BE2C (cell line): ENCODE data around the gene VPS41.
"Not testable (repeated sequence)": the region's sequence is repeated elsewhere in the genome, so short reads cannot be mapped to it uniquely, and the experiment has no call there.

Experiments
- DNase-seq: peaks from one replicate; pipeline ENCODE4 v3.0.0-alpha.2; 2020
- H3K27me3 ChIP-seq: fragments of 250-450 bp; sonication (Bioruptor Pico); 2 replicates; pipeline ENCODE4 v1.5.1; 2020; ENCODE audit warnings: mild to moderate bottlenecking
- H3K36me3 ChIP-seq: fragments of 250-450 bp; sonication (Bioruptor Pico); 2 replicates; pipeline ENCODE4 v1.5.1; 2020; ENCODE audit warnings: mild to moderate bottlenecking
- H3K4me1 ChIP-seq: fragments of 250-450 bp; sonication (Bioruptor Pico); 2 replicates; pipeline ENCODE4 v1.5.1; 2020
- H3K4me3 ChIP-seq: 2 replicates; pipeline ENCODE4 v1.5.1; 2011; ENCODE audit warnings: low read depth, low read length
- H3K9me3 ChIP-seq: fragments of 250-450 bp; sonication (Bioruptor Pico); 2 replicates; pipeline ENCODE4 v1.5.1; 2020
- TF ChIP-seq, protein P1 (sequence below): IDR thresholded peaks from 2 replicates; pipeline ENCODE4 v1.5.1; 2012; ENCODE audit warnings: mild to moderate bottlenecking, low read depth, low read length

Gene VPS41

DNA sequence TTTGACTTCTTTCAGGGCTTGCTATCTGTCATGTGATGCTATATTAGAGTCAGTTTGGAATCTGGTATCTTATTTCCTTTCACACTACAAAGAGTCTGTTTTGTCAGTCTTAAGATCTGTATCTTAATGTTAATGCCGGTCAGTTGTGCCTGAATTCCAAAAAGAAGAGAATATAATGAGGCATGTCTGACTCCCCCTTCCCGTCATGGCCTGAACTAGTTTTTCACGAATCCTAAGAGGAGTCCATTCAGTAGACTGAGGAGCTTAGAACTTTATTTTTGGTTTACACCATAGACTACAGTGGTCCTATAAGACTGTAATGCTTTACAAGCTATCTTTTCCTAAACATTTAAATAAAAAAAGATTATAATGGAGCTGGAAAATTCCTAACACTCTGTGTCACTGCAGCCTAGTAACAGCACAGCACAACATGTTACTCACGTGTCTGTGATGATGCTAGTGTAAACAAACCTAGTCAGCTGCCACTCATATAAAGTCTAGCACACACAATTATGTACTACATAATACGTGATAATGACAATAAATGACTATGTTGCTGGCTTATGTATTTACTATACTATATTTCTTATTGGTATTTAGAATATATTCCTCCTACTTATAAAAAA lies 50.6 kb downstream of the VPS41 start:
- H3K9me3 ChIP-seq: no peaks in the 10 kb centered on the region
- no peak for DNase-seq

DNA sequence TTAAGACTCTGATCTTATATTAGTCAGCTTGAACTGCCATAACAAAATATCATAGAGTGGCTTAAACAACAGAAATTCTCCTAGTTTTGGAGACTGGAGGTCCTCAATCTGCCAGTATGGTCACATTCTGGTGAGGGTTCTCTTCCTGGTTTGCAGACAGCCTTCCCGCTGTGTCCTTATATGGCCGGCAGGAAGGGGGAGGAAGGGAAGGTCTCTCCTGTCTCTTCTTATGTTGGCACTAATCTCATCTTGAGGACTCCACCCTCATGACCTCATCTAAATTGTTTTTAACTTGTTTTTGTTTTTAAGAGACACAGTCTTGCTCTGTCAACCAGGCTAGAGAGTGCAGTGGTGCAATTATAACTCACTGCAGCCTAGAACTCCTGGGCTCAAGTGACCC lies 53.1 kb downstream of the VPS41 start:
- DNase-seq: no peak
- Histone ChIP-seq H3K4me3 (no peak overlapping the region), H3K27me3 (no peaks in the 10 kb centered on the region), H3K4me1 (no peaks in the 10 kb centered on the region), H3K9me3 (no peaks in the 10 kb centered on the region), H3K36me3 (no peaks in the 10 kb centered on the region; the same call in 1 of the 2 replicates)
- TF ChIP-seq, protein P1, sequence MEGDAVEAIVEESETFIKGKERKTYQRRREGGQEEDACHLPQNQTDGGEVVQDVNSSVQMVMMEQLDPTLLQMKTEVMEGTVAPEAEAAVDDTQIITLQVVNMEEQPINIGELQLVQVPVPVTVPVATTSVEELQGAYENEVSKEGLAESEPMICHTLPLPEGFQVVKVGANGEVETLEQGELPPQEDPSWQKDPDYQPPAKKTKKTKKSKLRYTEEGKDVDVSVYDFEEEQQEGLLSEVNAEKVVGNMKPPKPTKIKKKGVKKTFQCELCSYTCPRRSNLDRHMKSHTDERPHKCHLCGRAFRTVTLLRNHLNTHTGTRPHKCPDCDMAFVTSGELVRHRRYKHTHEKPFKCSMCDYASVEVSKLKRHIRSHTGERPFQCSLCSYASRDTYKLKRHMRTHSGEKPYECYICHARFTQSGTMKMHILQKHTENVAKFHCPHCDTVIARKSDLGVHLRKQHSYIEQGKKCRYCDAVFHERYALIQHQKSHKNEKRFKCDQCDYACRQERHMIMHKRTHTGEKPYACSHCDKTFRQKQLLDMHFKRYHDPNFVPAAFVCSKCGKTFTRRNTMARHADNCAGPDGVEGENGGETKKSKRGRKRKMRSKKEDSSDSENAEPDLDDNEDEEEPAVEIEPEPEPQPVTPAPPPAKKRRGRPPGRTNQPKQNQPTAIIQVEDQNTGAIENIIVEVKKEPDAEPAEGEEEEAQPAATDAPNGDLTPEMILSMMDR: no peak

More for the DNA sequence above, 50.6 kb downstream of the VPS41 start:
- TF ChIP-seq, protein P1: no peak
- no peaks in the 10 kb centered on the region for H3K27me3 ChIP-seq
- no peaks in the 10 kb centered on the region for H3K4me1 ChIP-seq
- H3K36me3 ChIP-seq: no peaks in the 10 kb centered on the region; the same call in 1 of the 2 replicates
- H3K4me3 ChIP-seq: no peak overlapping the region

DNA sequence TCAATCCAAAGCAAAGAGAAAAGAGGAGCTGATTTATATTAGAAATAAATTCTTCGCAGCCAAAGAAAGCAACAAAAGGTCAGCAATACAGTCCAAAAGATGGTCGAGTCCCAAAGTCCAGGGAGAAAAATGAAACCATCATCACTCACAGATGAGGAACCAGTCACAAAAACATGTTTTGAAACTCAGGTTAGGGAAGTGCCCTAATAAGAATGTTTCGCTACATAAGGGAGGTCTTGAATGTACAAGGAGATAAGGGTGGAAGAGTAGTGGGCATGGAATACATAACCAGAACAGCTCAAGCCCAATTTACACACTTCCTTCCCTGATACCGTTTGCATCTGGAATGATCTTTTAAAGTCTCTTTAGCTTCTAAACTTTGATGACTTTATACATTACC lies 53.6 kb downstream of the VPS41 start:
- H3K9me3 ChIP-seq: no peaks in the 10 kb centered on the region
- H3K27me3 ChIP-seq: no peaks in the 10 kb centered on the region
- DNase-seq: no peak
- TF ChIP-seq, protein P1: no peak
- H3K36me3 ChIP-seq: no peaks in the 10 kb centered on the region; the same call in 1 of the 2 replicates
- no peak overlapping the region for H3K4me3 ChIP-seq
- H3K4me1 ChIP-seq: no peaks in the 10 kb centered on the region

DNA sequence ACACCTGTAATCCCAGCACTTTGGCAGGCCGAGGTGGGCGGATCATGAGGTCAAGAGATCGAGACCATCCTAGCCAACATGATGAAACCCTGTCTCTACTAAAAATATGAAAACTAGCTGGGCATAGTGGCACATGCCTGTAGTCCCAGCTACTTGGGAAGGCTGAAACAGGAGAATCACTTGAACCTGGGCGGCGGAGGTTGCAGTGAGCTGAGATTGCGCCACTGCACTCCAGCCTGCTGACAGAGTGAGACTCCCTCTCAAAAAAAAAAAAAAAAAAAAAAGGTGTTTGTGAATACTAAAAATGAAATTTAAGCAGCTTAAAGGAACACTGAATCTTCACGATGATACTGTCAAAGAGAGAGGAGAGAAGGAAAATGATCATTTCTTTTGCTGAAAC lies 54.0 kb downstream of the VPS41 start:
- not testable (repeated sequence) for H3K36me3 ChIP-seq, H3K4me1 ChIP-seq, DNase-seq, H3K9me3 ChIP-seq, H3K4me3 ChIP-seq, H3K27me3 ChIP-seq

DNA sequence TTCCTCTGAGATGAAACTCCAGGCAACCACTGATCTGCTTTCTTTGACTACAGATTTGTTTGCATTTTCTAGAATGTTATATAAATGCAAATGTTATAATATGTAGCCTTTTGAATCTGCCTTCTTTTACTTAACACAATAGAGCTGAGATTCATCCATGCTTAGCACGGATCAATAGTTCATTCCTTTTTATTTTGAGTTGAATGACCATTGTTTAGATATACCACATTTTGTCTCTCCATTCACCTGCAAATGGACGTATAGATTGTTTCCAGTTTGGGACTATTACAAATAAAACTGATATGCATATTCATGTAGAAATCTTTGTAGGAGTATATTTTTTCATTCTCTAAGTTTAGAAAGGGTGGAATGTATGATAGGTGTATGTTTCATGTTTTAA lies 57.7 kb downstream of the VPS41 start:
- Histone ChIP-seq H3K4me3 (no peak overlapping the region), H3K4me1 (no peaks in the 10 kb centered on the region), H3K9me3 (no peaks in the 10 kb centered on the region), H3K36me3 (no peaks in the 10 kb centered on the region), H3K27me3 (no peaks in the 10 kb centered on the region)
- DNase-seq: no peak
- TF ChIP-seq, protein P1: no peak

DNA sequence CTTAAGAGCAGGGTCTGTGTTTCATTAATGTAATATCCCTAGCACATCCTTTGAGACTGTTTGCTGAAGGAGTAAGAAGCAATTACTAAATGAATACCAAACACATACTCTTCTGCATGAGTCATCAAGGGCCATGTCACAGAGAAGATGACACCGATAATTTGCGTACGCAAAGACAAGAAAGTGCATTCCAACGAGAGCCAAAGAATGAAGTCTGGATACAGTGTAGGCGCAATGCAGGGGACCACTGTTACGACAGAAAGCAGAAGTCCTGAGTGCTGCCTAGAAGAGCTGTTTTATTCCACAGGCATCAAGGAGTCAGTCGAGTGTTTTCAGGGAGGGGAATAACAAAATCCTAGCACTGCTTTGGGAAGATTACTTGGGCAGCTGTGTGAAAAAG lies 62.7 kb downstream of the VPS41 start:
- Histone ChIP-seq H3K4me1 (peaks cover 11% of the 10 kb centered on the region; the same call in 1 of the 2 replicates), H3K27me3 (no peaks in the 10 kb centered on the region), H3K36me3 (no peaks in the 10 kb centered on the region), H3K9me3 (no peaks in the 10 kb centered on the region), H3K4me3 (no peak overlapping the region)
- TF ChIP-seq, protein P1: no peak
- no peak for DNase-seq
